HG03159 (cell line): ENCODE data around the gene NADSYN1.
"Not testable (repeated sequence)": the region's sequence is repeated elsewhere in the genome, so short reads cannot be mapped to it uniquely, and the experiment has no call there.

Experiments
- ATAC-seq: cut with Tn5 transposase; IDR thresholded peaks from one replicate; pipeline ENCODE4 v1.9.1; 2021; ENCODE audit warnings: mild to moderate bottlenecking, moderate library complexity; ENCODE audit not compliant: unreplicated experiment

NADSYN1 gene

GRCh38 chr11:71518506-71519471 is 65.8 kb downstream of the NADSYN1 start:
- no peak for ATAC-seq

GRCh38 chr11:71519546-71519945 is 66.5 kb downstream of the NADSYN1 start:
- no peak for ATAC-seq

- no peak for ATAC-seq
Observed at GRCh38 chr11:71525188-71525937, 72.4 kb downstream of the NADSYN1 start.

- ATAC-seq = no peak
Observed at GRCh38 chr11:71525938-71526495, 73.0 kb downstream of the NADSYN1 start.

- ATAC-seq = not testable (repeated sequence)
Observed at GRCh38 chr11:71526796-71527575, 74.0 kb downstream of the NADSYN1 start, which contains the start of gene KRTAP5-7. Gene KRTAP5-7 (plus strand): TSS chr11:71527267. CDS start chr11:71527301, 34 bp downstream.

GRCh38 chr11:71527576-71528210 is 74.7 kb downstream of the NADSYN1 start:
- no peak for ATAC-seq

GRCh38 chr11:71530602-71531001 is 77.6 kb downstream of the NADSYN1 start:
- no peak for ATAC-seq

GRCh38 chr11:71532036-71532610 is 79.1 kb downstream of the NADSYN1 start:
- no peak for ATAC-seq

- ATAC-seq = not testable (repeated sequence)
Observed at GRCh38 chr11:71534711-71535608, 82.0 kb downstream of the NADSYN1 start.

GRCh38 chr11:71535825-71536224 is 82.8 kb downstream of the NADSYN1 start:
- no peak for ATAC-seq

- no peak for ATAC-seq
Observed at GRCh38 chr11:71537537-71537936, 84.5 kb downstream of the NADSYN1 start.

GRCh38 chr11:71537977-71538665 is 85.1 kb downstream of the NADSYN1 start, which contains the start of gene KRTAP5-8:
Gene KRTAP5-8 (plus strand): TSS chr11:71538025. CDS start chr11:71538056, 31 bp downstream.
- not testable (repeated sequence) for ATAC-seq

GRCh38 chr11:71538666-71538990 is 85.6 kb downstream of the NADSYN1 start:
- no peak for ATAC-seq

GRCh38 chr11:71539017-71539416 is 86.0 kb downstream of the NADSYN1 start:
- ATAC-seq = no peak

- ATAC-seq = not testable (repeated sequence)
Observed at GRCh38 chr11:71539971-71540370, 87.0 kb downstream of the NADSYN1 start.

- not testable (repeated sequence) for ATAC-seq
Observed at GRCh38 chr11:71540521-71541304, 87.7 kb downstream of the NADSYN1 start.

- ATAC-seq = no peak
Observed at GRCh38 chr11:71542382-71542781, 89.4 kb downstream of the NADSYN1 start.
